Activated T-helper 17 cell treated with anti-CD3 and anti-CD28 coated beads, Interleukin-2, amount 50 U/mL, for 72 hours (primary cell): ENCODE measurements around the gene SLCO2A1. TPM values are rescaled to one million over a fixed set of nuclear protein-coding genes. Genes with fewer than 3 reads are reported as not detected.

ENCODE experiments used
- ATAC-seq: fragments of 150-1000 bp; cut with Tn5 transposase; replicated peaks from 2 replicates; pipeline ENCODE4 v1.10.0; 2021; ENCODE audit warnings: mild to moderate bottlenecking, moderate library complexity
- H3K27ac Mint-ChIP-seq: one replicate; pipeline ENCODE4 v1.8.0; 2022; ENCODE audit warnings: mixed read lengths
- H3K27me3 Mint-ChIP-seq: one replicate; pipeline ENCODE4 v1.8.0; 2022; ENCODE audit warnings: mixed read lengths
- H3K36me3 Mint-ChIP-seq: one replicate; pipeline ENCODE4 v1.8.0; 2022; ENCODE audit warnings: low read depth, mild to moderate bottlenecking, mixed read lengths
- H3K4me1 Mint-ChIP-seq: one replicate; pipeline ENCODE4 v1.8.0; 2022; ENCODE audit warnings: mixed read lengths
- H3K4me3 Mint-ChIP-seq: one replicate; pipeline ENCODE4 v1.8.0; 2022; ENCODE audit warnings: mild to moderate bottlenecking, mixed read lengths
- H3K9me3 Mint-ChIP-seq: one replicate; pipeline ENCODE4 v1.8.0; 2022; ENCODE audit warnings: mixed read lengths
- total RNA-seq, 2 donors: library from RNA; stranded (reverse); gene quantifications; one replicate each; pipeline ENCODE4 v1.2.3, GENCODE V29; 2022

The SLCO2A1 gene
- total RNA-seq, 2 donors from 2014 or later = not detected

GRCh38 chr3:134031348-134031915, 1.7 kb upstream of the SLCO2A1 start:
- peaks cover 4% of the 10 kb centered on the region for H3K4me1 Mint-ChIP-seq
- peaks cover 43% of the 10 kb centered on the region for H3K27me3 Mint-ChIP-seq
- ATAC-seq = no peak
- H3K4me3 Mint-ChIP-seq = no peak overlapping the region
- H3K27ac Mint-ChIP-seq = no peak overlapping the region
- H3K36me3 Mint-ChIP-seq = no peaks in the 10 kb centered on the region
- H3K9me3 Mint-ChIP-seq = no peaks in the 10 kb centered on the region

- ATAC-seq = no peak
- Mint-ChIP-seq H3K4me1 (peaks cover 4% of the 10 kb centered on the region), H3K9me3 (no peaks in the 10 kb centered on the region), H3K4me3 (peak overlapping the region; percentile 27), H3K36me3 (no peaks in the 10 kb centered on the region), H3K27ac (no peak overlapping the region), H3K27me3 (peaks cover 49% of the 10 kb centered on the region)
These were observed 938 bp upstream of the SLCO2A1 start for GRCh38 chr3:134030379-134031347.

- Mint-ChIP-seq H3K27me3 (peaks cover 49% of the 10 kb centered on the region), H3K27ac (no peak overlapping the region), H3K36me3 (no peaks in the 10 kb centered on the region), H3K4me3 (no peak overlapping the region), H3K9me3 (no peaks in the 10 kb centered on the region), H3K4me1 (peaks cover 4% of the 10 kb centered on the region)
- ATAC-seq = peak; percentile 16
These were observed 430 bp downstream of the SLCO2A1 start for GRCh38 chr3:134029256-134029733.

GRCh38 chr3:134028486-134029255, 1.1 kb downstream of the SLCO2A1 start:
- Mint-ChIP-seq H3K9me3 (no peaks in the 10 kb centered on the region), H3K27ac (no peak overlapping the region), H3K36me3 (no peaks in the 10 kb centered on the region), H3K4me3 (no peak overlapping the region), H3K27me3 (peaks cover 49% of the 10 kb centered on the region), H3K4me1 (peaks cover 4% of the 10 kb centered on the region)
- ATAC-seq = no peak

- peaks cover 4% of the 10 kb centered on the region for H3K4me1 Mint-ChIP-seq
- peaks cover 40% of the 10 kb centered on the region for H3K27me3 Mint-ChIP-seq
- H3K4me3 Mint-ChIP-seq = no peak overlapping the region
- no peaks in the 10 kb centered on the region for H3K9me3 Mint-ChIP-seq
- no peak overlapping the region for H3K27ac Mint-ChIP-seq
- no peak for ATAC-seq
- H3K36me3 Mint-ChIP-seq = no peaks in the 10 kb centered on the region
These were observed 2.1 kb downstream of the SLCO2A1 start for GRCh38 chr3:134027631-134028030.

- ATAC-seq = no peak
- Mint-ChIP-seq H3K27ac (no peak overlapping the region), H3K36me3 (no peaks in the 10 kb centered on the region), H3K27me3 (peaks cover 12% of the 10 kb centered on the region), H3K4me1 (no peaks in the 10 kb centered on the region), H3K4me3 (no peak overlapping the region), H3K9me3 (peaks cover 4% of the 10 kb centered on the region)
These were observed 9.5 kb downstream of the SLCO2A1 start for GRCh38 chr3:134020135-134020680.

GRCh38 chr3:134018850-134019249, 10.9 kb downstream of the SLCO2A1 start:
- H3K4me1 Mint-ChIP-seq = no peaks in the 10 kb centered on the region
- H3K27me3 Mint-ChIP-seq = peaks cover 12% of the 10 kb centered on the region
- ATAC-seq = no peak
- peaks cover 4% of the 10 kb centered on the region for H3K9me3 Mint-ChIP-seq
- H3K4me3 Mint-ChIP-seq = no peak overlapping the region
- no peak overlapping the region for H3K27ac Mint-ChIP-seq
- H3K36me3 Mint-ChIP-seq = no peaks in the 10 kb centered on the region

GRCh38 chr3:134018406-134018805, 11.3 kb downstream of the SLCO2A1 start:
- H3K27me3 Mint-ChIP-seq = peaks cover 12% of the 10 kb centered on the region
- H3K4me1 Mint-ChIP-seq = no peaks in the 10 kb centered on the region
- no peak for ATAC-seq
- peaks cover 4% of the 10 kb centered on the region for H3K9me3 Mint-ChIP-seq
- no peaks in the 10 kb centered on the region for H3K36me3 Mint-ChIP-seq
- H3K27ac Mint-ChIP-seq = no peak overlapping the region
- H3K4me3 Mint-ChIP-seq = no peak overlapping the region

GRCh38 chr3:134017490-134017889, 12.2 kb downstream of the SLCO2A1 start:
- Mint-ChIP-seq H3K27ac (no peak overlapping the region), H3K27me3 (peaks cover 12% of the 10 kb centered on the region), H3K36me3 (no peaks in the 10 kb centered on the region), H3K4me1 (no peaks in the 10 kb centered on the region), H3K9me3 (peaks cover 4% of the 10 kb centered on the region), H3K4me3 (no peak overlapping the region)
- no peak for ATAC-seq

- ATAC-seq = no peak
- H3K4me3 Mint-ChIP-seq = no peak overlapping the region
- H3K9me3 Mint-ChIP-seq = no peaks in the 10 kb centered on the region
- no peak overlapping the region for H3K27ac Mint-ChIP-seq
- H3K27me3 Mint-ChIP-seq = peaks cover 18% of the 10 kb centered on the region
- no peaks in the 10 kb centered on the region for H3K36me3 Mint-ChIP-seq
- H3K4me1 Mint-ChIP-seq = no peaks in the 10 kb centered on the region
These were observed 15.5 kb downstream of the SLCO2A1 start for GRCh38 chr3:134014270-134014669.

- H3K9me3 Mint-ChIP-seq = no peaks in the 10 kb centered on the region
- H3K36me3 Mint-ChIP-seq = no peaks in the 10 kb centered on the region
- no peak overlapping the region for H3K4me3 Mint-ChIP-seq
- H3K4me1 Mint-ChIP-seq = no peaks in the 10 kb centered on the region
- no peak for ATAC-seq
- H3K27me3 Mint-ChIP-seq = peaks cover 20% of the 10 kb centered on the region
- no peak overlapping the region for H3K27ac Mint-ChIP-seq
These were observed 16.4 kb downstream of the SLCO2A1 start for GRCh38 chr3:134013280-134013679.

GRCh38 chr3:134009345-134010000, 20.3 kb downstream of the SLCO2A1 start:
- Mint-ChIP-seq H3K4me3 (no peak overlapping the region), H3K36me3 (no peaks in the 10 kb centered on the region), H3K4me1 (no peaks in the 10 kb centered on the region), H3K9me3 (no peaks in the 10 kb centered on the region), H3K27ac (no peak overlapping the region), H3K27me3 (peaks cover 16% of the 10 kb centered on the region)
- no peak for ATAC-seq

- Mint-ChIP-seq H3K9me3 (no peaks in the 10 kb centered on the region), H3K27me3 (peaks cover 16% of the 10 kb centered on the region), H3K4me3 (no peak overlapping the region), H3K36me3 (no peaks in the 10 kb centered on the region), H3K27ac (no peak overlapping the region), H3K4me1 (no peaks in the 10 kb centered on the region)
- ATAC-seq = no peak
These were observed 21.0 kb downstream of the SLCO2A1 start for GRCh38 chr3:134008630-134009156.

GRCh38 chr3:134007819-134008218, 21.9 kb downstream of the SLCO2A1 start:
- H3K27ac Mint-ChIP-seq = no peak overlapping the region
- H3K4me1 Mint-ChIP-seq = no peaks in the 10 kb centered on the region
- no peak for ATAC-seq
- peaks cover 16% of the 10 kb centered on the region for H3K27me3 Mint-ChIP-seq
- no peaks in the 10 kb centered on the region for H3K9me3 Mint-ChIP-seq
- no peak overlapping the region for H3K4me3 Mint-ChIP-seq
- no peaks in the 10 kb centered on the region for H3K36me3 Mint-ChIP-seq
